ENCODE data around the gene OXCT2.
"Not testable (repeated sequence)": the region's sequence is repeated elsewhere in the genome, so short reads cannot be mapped to it uniquely, and the experiment has no call there.

Gene OXCT2

GRCh38 chr1:39771022-39771532, at the start of gene OXCT2:
Gene OXCT2, minus strand, starts transcription at chr1:39771348. Its CDS starts 93 bp downstream, at chr1:39771255.
- not testable (repeated sequence) for DNase-seq (ENCODE audit: low spot score)

GRCh38 chr1:39819091-39819812, 48.1 kb upstream of the OXCT2 start:
- no peak for DNase-seq (ENCODE audit: low spot score)

GRCh38 chr1:39818482-39818881, 47.3 kb upstream of the OXCT2 start:
- no peak for DNase-seq (ENCODE audit: low spot score)

GRCh38 chr1:39817091-39817932, 46.2 kb upstream of the OXCT2 start:
- peak; percentile 69 for DNase-seq (ENCODE audit: low spot score)

GRCh38 chr1:39816415-39817090, 45.4 kb upstream of the OXCT2 start:
- peak; percentile 55 for DNase-seq (ENCODE audit: low spot score)

- DNase-seq (ENCODE audit: low spot score): no peak
These were observed 41.8 kb upstream of the OXCT2 start for GRCh38 chr1:39812913-39813312.

GRCh38 chr1:39808784-39809517, 37.8 kb upstream of the OXCT2 start:
- DNase-seq (ENCODE audit: low spot score): no peak

GRCh38 chr1:39805385-39805784, 34.2 kb upstream of the OXCT2 start:
- DNase-seq (ENCODE audit: low spot score): no peak

GRCh38 chr1:39802496-39803260, 31.5 kb upstream of the OXCT2 start:
- no peak for DNase-seq (ENCODE audit: low spot score)

GRCh38 chr1:39800471-39800835, 29.3 kb upstream of the OXCT2 start:
- no peak for DNase-seq (ENCODE audit: low spot score)

GRCh38 chr1:39799770-39800470, 28.8 kb upstream of the OXCT2 start:
- peak; percentile 57 for DNase-seq (ENCODE audit: low spot score)

GRCh38 chr1:39798859-39799769, 28.0 kb upstream of the OXCT2 start:
- DNase-seq (ENCODE audit: low spot score): peak; percentile 90

GRCh38 chr1:39795651-39796050, 24.5 kb upstream of the OXCT2 start:
- DNase-seq (ENCODE audit: low spot score): no peak

GRCh38 chr1:39791838-39792237, 20.7 kb upstream of the OXCT2 start:
- no peak for DNase-seq (ENCODE audit: low spot score)

- no peak for DNase-seq (ENCODE audit: low spot score)
These were observed 18.5 kb upstream of the OXCT2 start for GRCh38 chr1:39789571-39790110.

GRCh38 chr1:39788758-39789570, 17.8 kb upstream of the OXCT2 start, which contains the start of gene BMP8B:
Gene BMP8B, minus strand, starts transcription at chr1:39788865. Its CDS starts 380 bp downstream, at chr1:39788485.
- peak; percentile 29 for DNase-seq (ENCODE audit: low spot score)

GRCh38 chr1:39788426-39788757, 17.2 kb upstream of the OXCT2 start:
- no peak for DNase-seq (ENCODE audit: low spot score)

GRCh38 chr1:39787964-39788363, 16.8 kb upstream of the OXCT2 start:
- DNase-seq (ENCODE audit: low spot score): not testable (repeated sequence)

All from CD4-positive, alpha-beta T cell treated with Interleukin-6 at 100 ng/mL for 8 hours (primary cell).